ENCODE data around the gene C2CD2L. TPM values are rescaled to one million over a fixed set of nuclear protein-coding genes. Genes with fewer than 3 reads are reported as not detected.
A peak's percentile ranks its signal among the peaks of the same experiment; 100 is the strongest.

Gene C2CD2L
- total and polyA plus RNA-seq, 2 of the 4 experiments (the other 2 are of a cell fraction): 2.2 to 8.7 TPM

DNA sequence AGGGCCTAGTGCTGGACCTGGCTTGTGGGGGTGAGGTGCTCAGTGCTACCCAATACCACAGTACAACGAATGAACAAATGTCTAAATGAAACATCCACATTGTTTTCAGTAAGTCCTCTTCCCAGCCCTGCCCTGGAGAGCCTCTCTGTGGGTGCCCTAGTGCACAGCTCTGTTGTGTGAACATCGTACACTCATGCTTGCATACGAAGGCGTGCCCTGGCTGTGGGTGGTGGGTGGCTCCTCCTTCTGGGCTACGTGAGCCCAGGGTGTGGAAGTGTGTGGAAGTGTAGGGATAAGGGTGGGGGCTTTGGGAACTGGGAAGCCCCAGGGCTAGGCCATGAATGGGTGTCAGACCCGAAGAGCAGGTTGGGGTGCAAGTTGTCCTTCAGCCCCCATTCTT lies 60.8 kb downstream of the C2CD2L start:
- Histone ChIP-seq H3K23ac (ENCODE audit: low read depth, low read length) (no peak overlapping the region), H3K4me2 (ENCODE audit: low read depth, low read length) (no peak overlapping the region), H3K9me3 (ENCODE audit: control insufficient read depth, insufficient read depth, low read length) (no peaks in the 10 kb centered on the region), H3K27ac (ENCODE audit: insufficient read depth, low read length) (no peak overlapping the region), H2BK5ac (ENCODE audit: low read depth, low read length, poor library complexity, severe bottlenecking) (no peak overlapping the region), H3K9ac (ENCODE audit: low read depth, low read length) (no peak overlapping the region), H2BK15ac (ENCODE audit: low read depth, low read length) (no peak overlapping the region), H4K20me1 (ENCODE audit: insufficient read depth, low read length) (no peaks in the 10 kb centered on the region), H2AK9ac (replicated peaks; ENCODE audit: low read depth, low read length, poor library complexity) (peak overlapping the region; percentile 90), H4K91ac (ENCODE audit: insufficient read depth, low read depth, low read length) (no peak overlapping the region; the same call in 1 of the 2 replicates), H3K4me1 (ENCODE audit: control insufficient read depth, insufficient read depth, low read length) (peaks cover 6% of the 10 kb centered on the region), H3K4ac (ENCODE audit: low read depth, low read length) (peak overlapping the region; percentile 99; the same call in 1 of the 2 replicates), H2BK20ac (ENCODE audit: low read depth, low read length) (no peak overlapping the region), H3K14ac (replicated peaks; ENCODE audit: low read depth, low read length) (no peak overlapping the region), H4K8ac (ENCODE audit: low read depth in 2 of 2, low read length in 2 of 2) (no peak overlapping the region; a peak in 1 of 4 replicates), H3K36me3 (ENCODE audit: control insufficient read depth, insufficient read depth, low read length) (no peaks in the 10 kb centered on the region), H2AK5ac (ENCODE audit: low read depth, low read length) (peak overlapping the region; percentile 88), H2BK120ac (ENCODE audit: low read depth, low read length) (no peak overlapping the region), H3K18ac (ENCODE audit: low read depth, low read length) (no peak overlapping the region), H3K9me1 (ENCODE audit: insufficient read depth, low read length) (peaks cover 5% of the 10 kb centered on the region; the same call in 1 of the 2 replicates), H2AFZ (replicated peaks; ENCODE audit: low read length, poor library complexity) (peak overlapping the region; percentile 100), H3K56ac (ENCODE audit: extremely low read depth, insufficient read depth, low read length) (no peak overlapping the region), H4K5ac (ENCODE audit: low read depth, low read length) (no peak overlapping the region), H3K27me3 (ENCODE audit: control insufficient read depth, insufficient read depth, low read length) (peaks cover 3% of the 10 kb centered on the region; the same call in 1 of the 2 replicates), H3K79me1 (ENCODE audit: low read depth in 1 of 2, low read length in 2 of 2) (peaks cover 3 to 12% of the 10 kb centered on the region in 2 experiments; a peak in 3 of 4 replicates), H3K4me3 (ENCODE audit: insufficient read depth, low read depth, low read length) (no peak overlapping the region)
- no TSS peak for BruUV-seq (replicated peaks)
- CTCF ChIA-PET: no interaction called here
- POLR2A ChIA-PET (ENCODE audit: unreplicated experiment): no interaction called here
- 83% methylated on average over 1 of the region's 6 CpGs; no CpG with 5 or more reads in 1 of the 2 experiments for WGBS, 2 experiments (ENCODE audit: extremely low coverage in 2 of 2, insufficient read length in 1 of 2)
- ATAC-seq (ENCODE audit: low read depth) (no peak), DNase-seq (no peak)
- in situ Hi-C loops (cut with MboI; ENCODE audit: low sequenced_read_pairs) (no loop called here), intact Hi-C loops (cut with micrococcal nuclease) (loop anchor here (2.0 kb wide), 1 partner anchor 29 kb away; no protein-coding TSS in a partner anchor), dilution Hi-C loops (cut with HindIII; ENCODE audit: low sequenced_read_pairs, unreplicated experiment) (no loop called here)
- TF ChIP-seq ELK1 (IDR thresholded peaks at IDR 0.05; ENCODE audit: borderline replicate concordance, low read depth, low read length) (no peak), MAZ (IDR thresholded peaks at IDR 0.05; ENCODE audit: borderline replicate concordance, low read depth, low read length) (no peak), RAD21 (IDR thresholded peaks at IDR 0.05; ENCODE audit: low read length) (no peak), CEBPB (IDR thresholded peaks at IDR 0.05; ENCODE audit: low read depth, low read length) (no peak), NFE2L2 (IDR thresholded peaks at IDR 0.05; ENCODE audit: low read depth, low read length) (no peak), USF2 (IDR thresholded peaks at IDR 0.05; ENCODE audit: low read depth, low read length) (no peak), SMC3 (IDR thresholded peaks at IDR 0.05; ENCODE audit: low read depth, low read length) (no peak), MXI1 (IDR thresholded peaks at IDR 0.05; ENCODE audit: borderline replicate concordance, low read depth, low read length) (no peak)
- TF ChIP-seq, protein P1, sequence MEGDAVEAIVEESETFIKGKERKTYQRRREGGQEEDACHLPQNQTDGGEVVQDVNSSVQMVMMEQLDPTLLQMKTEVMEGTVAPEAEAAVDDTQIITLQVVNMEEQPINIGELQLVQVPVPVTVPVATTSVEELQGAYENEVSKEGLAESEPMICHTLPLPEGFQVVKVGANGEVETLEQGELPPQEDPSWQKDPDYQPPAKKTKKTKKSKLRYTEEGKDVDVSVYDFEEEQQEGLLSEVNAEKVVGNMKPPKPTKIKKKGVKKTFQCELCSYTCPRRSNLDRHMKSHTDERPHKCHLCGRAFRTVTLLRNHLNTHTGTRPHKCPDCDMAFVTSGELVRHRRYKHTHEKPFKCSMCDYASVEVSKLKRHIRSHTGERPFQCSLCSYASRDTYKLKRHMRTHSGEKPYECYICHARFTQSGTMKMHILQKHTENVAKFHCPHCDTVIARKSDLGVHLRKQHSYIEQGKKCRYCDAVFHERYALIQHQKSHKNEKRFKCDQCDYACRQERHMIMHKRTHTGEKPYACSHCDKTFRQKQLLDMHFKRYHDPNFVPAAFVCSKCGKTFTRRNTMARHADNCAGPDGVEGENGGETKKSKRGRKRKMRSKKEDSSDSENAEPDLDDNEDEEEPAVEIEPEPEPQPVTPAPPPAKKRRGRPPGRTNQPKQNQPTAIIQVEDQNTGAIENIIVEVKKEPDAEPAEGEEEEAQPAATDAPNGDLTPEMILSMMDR (conservative IDR thresholded peaks at IDR 0.05; ENCODE audit: low read depth, low read length): no peak
